HG03439 (cell line): ENCODE results near the gene GSE1.
"Not testable (repeated sequence)": the region's sequence is repeated elsewhere in the genome, so short reads cannot be mapped to it uniquely, and the experiment has no call there.

Experiments
- ATAC-seq: cut with Tn5 transposase; IDR thresholded peaks from one replicate; pipeline ENCODE4 v1.9.1; 2021; ENCODE audit warnings: mild to moderate bottlenecking, moderate library complexity; ENCODE audit not compliant: unreplicated experiment

The GSE1 gene

DNA sequence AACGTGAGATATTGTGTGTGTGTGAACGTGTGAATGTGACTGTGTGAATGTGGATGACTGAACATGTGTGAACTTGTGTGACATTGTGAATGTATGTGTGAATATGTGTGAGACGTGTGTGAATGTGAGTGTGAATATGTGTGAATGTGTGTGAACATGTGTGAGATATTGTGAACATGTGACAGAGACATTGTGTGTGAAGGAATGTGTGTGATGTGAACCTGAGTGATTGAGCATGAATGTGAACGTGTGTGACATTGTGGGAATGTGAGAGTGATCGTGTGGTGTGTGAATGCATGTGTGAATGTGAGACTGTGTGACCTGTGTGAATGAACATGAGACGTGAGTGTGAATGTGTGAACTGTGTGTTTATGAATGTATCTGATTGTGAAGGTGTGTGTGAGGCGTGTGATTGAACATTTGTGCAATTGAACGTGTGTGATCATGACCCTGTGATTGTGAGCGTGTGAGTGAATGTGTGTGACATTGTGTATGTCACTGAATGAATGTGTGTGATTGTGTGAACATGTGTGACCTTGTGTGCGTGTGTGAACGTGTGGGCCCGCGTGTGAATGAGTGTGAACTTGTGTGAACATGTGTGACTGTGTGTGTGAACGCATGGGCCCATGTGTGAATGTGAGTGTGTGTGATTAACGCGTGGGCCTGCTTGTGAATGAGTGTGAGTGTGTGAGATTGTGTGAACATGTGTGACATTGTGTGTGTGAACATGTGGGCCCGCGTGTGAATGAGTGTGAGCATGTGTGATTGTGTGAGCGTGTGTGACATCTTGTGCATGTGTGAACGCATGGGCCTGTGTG, 23.2 kb upstream of the GSE1 start:
- ATAC-seq, result no peak

DNA sequence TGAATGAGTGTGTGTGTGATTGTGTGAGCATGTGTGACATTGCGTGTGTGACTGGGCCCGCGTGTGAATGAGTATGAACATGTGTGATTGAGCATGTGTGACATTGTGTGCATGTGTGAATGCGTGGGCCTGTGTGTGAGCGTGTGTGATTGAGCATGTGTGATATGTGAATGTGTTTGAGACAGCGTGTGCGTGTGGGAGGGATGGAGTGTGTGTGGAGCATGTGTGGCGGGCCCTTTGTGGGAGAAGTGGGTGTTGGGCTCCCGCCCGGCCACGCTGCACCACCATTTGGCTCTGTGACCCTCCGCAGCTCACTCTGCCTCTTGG, 22.7 kb upstream of the GSE1 start:
- ATAC-seq, result no peak

DNA sequence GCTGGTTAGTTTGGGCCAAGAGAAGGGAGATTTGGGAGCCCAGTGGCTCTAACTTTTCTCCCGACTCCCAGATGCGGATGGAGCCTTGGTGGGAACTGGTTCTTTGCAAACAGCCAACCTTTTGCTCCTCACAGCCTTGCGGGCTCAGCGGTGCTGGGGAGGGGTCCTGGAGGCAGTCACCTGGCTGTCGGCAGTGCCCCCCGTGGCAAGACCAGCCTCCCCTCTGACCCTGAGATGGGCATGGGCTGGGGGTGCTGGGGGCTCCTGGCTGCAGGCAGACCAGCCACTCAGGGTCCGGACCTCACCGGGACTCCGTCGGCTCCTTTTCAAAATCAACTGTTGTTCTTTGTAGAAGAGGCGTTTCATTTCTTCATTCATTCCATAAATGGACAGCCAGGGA, 21.7 kb upstream of the GSE1 start:
- no peak for ATAC-seq

DNA sequence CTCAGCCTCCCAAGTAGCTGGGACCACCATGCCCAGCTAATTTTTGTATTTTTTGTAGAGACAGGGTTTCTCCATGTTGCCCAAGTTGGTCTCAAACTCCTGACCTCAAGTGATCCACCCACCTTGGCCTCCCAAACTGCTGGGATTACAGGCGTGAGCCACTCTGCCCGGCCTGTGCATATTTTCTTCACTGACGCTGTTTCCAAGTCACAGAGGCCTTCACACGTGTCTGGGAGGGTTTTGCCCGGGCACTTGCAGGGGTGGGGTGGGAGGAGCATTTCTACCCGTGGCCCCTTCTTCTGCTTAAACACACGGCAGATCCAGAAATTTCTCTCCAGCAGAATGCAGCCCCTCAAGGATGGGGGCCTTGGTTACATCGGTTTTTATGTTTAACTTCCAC, 20.8 kb upstream of the GSE1 start:
- not testable (repeated sequence) for ATAC-seq

DNA sequence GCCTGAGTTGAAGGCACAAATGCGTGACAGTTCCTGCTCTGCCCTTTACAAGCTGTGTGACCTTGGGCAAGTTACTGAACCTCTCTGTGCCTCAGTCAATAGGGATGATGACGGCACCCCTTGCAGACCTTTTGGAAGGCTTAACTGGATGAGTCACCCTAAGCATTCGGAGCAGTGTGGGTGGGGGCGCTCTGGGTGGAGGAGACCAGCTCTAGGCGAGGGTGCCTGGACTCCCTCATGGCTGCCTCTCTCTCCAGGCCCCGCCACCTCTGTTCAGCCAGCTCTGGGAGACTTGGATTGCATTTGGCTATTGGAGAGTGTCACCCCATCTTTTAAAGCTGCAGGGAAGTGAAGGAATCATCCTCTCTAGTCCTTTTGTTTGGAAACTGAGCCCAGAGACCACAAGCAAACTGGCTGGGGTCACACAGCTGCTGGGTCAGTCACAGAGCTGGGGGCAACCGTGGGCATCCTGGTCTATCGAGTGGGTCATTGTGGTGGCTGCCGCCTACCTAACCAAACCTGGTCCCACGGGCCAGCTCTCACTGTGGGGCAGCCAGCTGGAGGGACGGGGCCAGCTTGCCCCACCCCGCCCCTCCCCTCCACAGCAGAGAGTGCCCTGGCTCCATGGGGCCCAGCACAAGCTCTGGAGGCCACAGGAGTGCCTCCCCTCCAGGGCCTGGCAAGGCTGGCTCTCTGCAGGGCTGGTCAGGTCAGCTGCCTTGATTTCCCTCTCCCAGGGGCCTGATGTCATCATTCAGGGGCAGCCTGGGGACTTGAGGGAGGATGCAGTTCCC, 20.2 kb upstream of the GSE1 start:
- ATAC-seq, result no peak

DNA sequence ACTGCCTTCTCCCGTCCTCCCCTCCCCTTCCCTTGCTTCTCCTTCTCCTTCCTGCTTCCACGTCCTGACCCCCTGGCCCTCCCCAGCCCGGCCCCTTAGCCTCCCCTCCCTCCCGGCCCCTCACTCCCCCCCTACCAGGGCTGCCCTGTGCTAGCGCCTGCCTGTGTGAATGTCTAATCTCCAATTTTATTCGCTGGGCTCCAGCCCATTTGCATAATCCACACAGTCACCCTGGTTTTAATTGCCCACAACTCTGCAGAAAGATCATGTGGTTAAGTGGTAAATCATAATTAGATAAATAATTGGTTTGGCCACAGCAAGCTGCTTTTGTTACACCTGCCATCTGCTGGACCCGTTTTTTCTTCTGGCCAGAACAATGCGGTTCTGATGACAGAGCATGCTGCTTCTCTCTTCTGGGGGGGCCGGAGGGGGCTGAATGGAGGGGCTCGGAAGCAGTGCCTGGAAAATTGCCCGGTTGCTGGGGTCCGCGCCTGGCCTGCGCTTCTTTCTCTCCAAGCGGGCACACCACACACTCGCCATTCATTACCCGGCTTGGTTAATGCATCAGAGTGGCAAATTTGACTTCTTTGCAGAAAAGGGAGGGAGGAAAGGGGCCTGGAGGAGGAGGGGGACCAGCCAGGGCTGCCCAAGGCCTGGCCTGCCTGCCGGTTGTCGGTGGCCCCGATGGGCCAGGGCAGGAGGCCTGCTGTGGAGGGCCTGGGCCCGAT, 19.5 kb upstream of the GSE1 start:
- ATAC-seq, result no peak

DNA sequence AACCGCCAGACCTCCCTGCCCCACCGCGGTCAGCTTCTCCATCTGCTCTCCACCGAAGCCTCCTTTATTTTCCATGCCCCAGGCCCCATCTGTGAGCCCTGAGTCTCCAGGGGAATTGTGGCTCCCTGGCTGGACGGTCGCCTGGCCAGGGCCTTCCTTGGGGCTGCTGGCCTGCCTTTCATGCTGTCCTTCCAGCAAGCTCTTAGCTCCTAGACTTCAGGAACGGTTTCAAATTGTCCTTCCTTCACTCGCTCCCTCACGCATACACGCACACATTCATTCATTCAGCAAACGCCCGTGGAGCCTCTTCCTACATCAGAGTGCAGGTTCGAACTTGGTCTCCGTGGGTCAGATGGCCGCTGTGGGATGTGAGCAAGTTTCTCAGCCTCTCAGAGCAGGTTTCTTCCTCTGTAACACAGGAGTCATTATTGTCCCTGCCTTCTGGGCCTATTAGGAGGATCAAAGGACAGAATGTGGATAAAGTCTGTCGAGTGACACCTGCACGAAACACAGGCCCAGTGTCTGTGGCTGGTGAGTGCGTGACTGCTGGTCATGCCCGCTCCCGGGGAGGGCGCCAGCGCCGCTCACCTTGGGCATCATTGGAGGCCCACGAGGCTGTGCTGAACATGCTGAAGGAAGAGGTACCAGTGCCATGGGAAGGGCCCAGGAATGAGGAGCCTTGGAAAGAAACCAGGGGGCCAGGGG, 18.7 kb upstream of the GSE1 start:
- no peak for ATAC-seq

DNA sequence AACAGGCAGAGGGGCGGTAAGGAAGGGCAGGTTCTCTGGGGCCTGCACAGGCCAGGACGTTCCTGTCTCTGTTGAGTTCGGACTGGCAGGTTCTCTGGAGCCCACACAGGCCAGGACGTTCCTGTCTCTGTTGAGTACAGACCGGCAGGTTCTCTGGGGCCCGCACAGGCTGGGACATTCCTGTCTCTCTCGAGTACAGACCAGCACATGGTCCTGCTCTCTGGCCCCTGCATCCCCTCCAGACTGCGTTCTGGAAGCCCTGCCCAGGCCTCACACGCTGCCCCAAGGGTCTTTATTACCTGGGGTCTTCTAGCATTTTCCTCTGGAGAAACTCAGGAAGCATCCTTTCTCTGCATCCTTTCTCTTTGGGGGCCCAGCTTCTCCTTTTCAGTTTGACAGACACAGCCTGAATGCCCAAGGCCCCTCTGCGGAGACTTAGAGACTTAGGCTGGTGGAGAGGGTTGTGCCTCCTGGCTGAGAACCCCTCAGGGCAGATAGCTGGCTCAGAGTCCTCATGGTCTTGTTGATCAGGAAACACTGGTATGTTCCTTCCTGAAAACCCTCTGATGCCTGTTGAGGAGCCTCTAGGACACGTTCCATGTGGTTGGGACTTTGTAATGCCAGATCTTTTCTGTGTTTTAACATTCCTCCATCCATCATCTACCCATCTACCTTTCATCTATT, 18.0 kb upstream of the GSE1 start:
- ATAC-seq, result no peak

DNA sequence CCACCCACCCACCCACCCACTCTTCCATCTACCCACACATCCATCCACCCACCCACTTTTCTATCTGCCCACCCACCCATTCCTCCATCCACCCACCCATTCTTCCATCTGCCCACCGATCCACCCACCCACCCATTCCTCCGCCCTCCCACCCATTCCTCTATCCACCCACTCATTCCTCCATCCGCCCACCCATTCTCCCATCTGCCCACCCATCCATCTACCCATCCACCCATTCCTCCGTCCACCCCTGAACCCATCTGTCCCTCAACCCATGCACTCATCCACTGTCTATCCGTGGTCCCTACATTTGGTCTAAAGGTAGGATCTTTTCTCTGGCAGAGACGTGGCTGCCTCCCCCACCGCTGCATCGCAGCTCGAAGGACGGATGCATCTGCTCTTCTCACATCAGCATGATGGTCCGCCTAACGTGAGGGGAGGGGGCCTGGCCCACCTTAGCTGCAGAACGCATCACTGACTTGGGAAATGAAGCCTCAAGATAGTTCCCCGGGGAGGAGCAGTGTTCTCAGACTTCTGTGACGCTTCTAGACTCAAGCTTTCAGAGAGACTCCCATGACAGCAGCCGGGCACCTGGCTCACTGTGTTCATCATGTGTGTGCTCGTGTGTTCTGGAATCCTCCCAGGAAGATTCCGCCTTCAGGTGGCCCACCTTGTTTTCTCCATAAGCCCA, 17.2 kb upstream of the GSE1 start:
- ATAC-seq, result no peak

DNA sequence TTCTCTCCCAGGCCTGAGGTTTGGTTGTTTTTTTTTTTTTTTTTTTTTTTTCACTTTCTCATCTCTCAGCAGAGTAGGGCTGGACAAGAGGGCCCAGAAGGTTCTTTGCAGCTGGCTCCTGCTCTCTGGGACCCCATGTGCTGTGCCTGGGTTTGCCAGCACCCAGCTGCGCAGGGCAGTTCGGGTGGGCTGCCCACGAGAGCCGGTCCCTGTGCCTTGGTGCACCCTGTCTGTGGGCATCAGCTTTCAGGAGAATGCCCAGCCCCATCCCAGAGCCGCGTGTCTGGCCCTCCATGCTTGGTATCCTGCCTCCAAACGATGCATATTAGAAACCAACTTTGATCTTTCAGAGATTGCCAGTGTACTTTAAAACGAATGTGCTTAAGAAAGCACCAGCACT, 15.0 kb upstream of the GSE1 start:
- ATAC-seq, result no peak

DNA sequence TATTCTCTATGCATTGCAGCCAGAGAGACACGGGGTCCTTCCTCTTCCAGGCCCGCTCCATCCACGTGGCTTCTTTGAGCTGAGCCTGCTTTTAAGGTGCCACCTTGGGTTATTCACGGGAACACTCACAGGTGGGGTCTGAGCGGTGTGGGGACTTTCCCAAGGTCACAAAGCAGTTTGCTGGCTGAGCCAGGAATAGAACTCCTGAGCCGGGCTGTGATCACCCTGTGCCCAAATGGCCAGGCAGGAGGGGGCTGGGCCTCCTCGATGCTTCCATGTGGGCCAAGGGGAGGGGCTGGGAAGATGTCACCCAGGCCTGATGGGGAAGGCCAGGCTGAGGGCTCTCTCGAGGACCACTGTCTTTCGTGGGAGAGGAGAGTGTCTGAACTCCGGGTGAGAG, 13.0 kb upstream of the GSE1 start:
- no peak for ATAC-seq

DNA sequence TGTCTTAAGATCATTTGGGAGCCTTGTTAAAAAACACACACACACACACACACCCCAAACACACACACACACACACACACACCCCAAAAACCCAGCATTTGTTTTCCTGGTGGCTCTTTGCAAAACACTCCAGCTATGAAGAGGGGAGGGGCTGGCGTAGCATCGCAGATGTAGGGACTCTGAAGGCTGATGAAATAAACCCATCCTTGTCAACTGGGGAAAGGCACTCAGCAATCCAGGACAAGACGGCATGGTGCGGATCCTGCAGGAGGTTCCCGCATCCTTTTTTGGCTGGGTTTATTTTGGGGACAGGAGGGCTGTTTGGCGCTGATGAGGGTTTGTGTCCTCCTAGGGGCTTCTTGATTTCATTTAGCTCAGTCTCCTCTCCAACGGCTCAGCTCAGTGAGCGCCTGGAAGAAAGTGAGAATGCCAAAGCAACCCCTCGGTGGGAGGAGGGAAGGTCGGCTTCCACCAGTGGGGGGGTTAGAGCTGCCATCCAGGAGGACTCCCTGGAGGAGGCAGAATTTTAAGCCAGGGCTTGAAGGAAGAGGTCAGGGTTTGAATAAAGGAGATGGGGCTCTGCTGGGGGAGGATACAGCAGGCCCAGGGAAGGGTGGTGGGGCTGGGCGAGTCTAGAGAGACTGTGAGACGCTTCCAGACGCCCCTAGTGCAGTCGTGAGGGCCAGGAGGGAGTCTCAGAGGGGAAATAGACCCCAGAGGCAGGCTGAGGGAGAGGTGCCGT, 12.4 kb upstream of the GSE1 start:
- no peak for ATAC-seq

DNA sequence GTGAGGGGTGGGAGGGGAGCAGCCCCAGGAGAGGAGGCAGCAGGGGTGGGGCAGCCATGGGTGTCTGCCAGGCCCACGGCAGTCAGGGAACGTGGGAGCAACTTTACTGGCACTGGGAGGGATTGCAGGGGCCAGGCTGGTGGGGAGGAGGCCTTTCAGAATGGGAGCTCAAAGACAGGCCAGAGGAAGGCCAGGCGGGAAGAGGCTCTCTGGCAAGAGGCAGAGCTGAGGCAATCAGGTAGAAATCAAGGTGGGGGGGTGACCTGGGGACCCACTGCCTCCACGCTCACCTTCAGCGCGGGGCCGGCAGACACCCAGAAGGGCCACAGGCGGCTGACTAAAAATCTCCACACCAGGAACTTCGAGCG, 11.9 kb upstream of the GSE1 start:
- no peak for ATAC-seq

DNA sequence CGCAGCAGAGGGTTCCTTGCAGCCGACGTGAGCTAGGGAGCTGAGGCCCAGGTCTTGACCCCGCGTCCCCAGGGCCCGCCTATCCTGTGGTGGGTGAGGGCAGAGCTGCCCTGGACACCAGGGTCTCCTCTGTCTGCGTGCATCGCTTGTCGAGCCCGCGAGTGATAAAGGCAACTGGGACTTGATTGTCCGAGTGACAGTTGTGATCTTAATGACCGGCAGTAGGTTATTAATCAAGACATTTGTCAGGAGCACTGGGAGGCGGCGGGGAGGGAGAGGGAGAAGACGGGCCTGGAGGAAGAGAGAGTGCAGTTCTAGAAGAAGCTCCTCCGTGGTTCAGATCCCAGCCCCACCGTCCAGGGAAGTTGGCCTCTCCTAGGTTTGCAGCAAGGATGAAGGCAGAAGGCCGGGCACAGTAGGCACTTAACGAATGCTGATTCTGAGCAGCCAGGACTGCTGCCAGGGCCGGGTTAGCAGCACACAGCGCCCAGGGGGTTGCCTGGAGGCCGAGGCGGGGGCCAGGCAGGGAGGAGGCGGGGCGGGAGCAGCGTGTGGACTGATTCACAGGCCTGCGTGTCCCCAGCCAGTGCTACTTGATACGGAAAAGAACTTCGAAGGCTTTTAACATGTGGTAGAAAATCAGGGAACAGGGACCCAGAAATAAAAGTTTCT, 11.3 kb upstream of the GSE1 start:
- no peak for ATAC-seq

DNA sequence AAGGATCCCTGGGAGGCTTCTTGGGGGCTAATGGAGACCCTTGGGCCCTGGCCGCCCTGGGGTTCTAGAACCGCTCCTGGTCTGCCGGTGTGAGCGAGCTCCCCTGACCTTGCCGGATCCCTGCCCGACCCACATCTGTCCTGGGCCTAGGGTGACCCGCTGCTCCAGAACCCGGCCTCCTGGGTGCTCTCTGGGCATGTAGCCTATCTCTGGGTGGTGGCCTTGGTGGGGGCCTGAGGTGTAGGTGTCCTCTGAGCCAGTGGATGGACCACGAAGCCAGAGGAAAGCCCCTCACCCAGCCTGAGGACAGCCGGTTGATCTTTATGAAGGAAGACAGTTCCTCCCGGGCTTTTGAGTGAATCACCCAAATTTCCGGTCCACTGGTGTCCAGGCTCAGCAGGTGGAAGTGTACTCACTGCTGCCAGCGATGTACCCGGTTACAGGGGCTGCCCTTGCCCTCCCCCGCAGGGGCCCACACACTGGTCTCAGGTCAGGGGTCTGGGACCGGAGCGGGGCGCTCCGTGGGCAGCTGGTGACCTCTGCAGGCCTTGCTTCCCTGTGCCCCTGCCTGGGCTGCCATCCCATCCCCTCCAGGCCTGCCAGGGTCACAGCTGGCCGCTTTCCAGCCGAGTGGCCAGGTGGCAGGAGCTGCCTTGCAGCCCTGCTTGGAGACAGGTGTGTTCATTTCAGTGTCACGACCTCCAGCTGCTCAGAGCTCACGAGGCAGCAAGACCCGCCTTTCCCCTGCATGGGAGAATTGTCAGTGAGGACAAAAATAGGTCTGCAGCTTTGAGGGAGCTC, 10.5 kb upstream of the GSE1 start:
- ATAC-seq, result no peak

DNA sequence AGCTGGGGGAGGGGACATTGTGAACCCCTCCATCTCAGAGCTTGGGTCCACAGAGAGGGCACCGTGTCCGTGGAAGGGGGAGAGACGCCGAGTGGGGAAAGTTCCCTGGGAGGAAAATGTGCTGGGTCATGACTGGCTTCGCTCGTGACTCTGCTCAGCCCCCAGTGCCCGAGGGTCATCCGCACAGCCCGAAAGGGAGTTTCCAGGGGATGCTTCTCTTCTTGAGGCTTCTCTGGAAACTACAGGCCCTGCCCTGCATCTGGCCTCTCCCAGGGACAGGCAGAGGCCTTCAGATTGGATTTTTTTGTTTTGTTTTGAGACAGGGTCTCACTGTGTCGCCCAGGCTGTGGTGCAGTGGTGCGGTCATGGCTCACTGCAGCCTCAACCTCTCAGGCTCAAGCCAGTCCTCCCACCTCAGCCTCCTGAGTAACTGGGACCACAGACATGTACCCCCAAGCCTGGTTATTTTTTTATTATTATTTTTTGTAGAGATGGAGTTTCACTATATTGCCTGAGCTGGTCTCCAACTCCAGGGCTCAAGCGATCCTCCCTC, 9.8 kb upstream of the GSE1 start:
- ATAC-seq, result no peak

DNA sequence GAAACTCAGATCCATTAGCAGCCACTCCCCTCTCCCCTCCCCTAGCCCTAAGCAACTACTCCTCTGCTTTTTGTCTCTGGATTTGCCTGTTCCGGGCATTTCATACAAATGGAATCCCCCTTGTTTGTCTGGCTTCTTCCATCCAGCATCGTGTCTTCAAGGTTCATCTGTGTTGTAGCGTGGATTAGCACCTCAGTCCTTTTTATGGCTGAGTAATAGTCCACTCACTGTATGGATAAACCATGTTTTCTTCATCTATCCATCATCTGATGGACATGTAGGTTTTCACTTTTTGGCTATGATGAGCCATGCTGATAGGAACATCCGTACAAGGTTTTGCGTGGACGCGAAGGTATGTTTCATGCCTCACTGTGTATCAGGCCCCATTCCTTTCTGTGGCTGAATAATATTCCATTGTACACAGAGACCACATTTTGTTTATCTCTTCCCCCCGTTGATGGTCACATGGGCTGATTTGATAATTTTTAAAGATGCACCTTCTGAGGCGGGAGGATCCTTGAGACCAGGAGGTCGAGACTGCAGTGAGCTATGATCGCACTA, 8.9 kb upstream of the GSE1 start:
- no peak for ATAC-seq
